GM18858 (cell line): ENCODE measurements around the gene RTN4RL1.

ENCODE experiments used
- ATAC-seq: cut with Tn5 transposase; IDR thresholded peaks from one replicate; pipeline ENCODE4 v1.9.1; 2021; ENCODE audit not compliant: unreplicated experiment

RTN4RL1 gene

GRCh38 chr17:1978396-1978949 lies 46.7 kb downstream of the RTN4RL1 start:
- ATAC-seq, result no peak

GRCh38 chr17:1977583-1978395 lies 47.3 kb downstream of the RTN4RL1 start:
- no peak for ATAC-seq

DNA sequence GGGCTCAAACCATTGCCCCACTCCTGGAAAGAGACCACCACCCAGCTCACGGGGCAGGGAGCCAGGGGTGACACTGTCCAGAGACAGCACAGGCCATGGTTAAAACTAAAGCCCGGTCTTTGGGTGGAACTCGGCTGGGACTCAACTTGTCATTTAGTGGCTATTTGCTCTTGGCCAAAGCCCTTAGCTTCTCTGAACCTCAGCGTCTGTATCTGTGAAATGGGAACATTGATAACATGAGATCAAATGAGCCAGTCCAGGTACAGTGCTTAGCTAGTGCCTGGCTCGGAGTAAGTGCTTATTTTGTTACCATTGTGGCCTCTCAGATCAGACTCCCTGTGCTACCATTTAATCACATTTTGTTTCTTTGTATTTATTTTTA lies 48.5 kb downstream of the RTN4RL1 start:
- no peak for ATAC-seq

GRCh38 chr17:1976000-1976682 lies 49.0 kb downstream of the RTN4RL1 start:
- no peak for ATAC-seq

- ATAC-seq, result no peak
Measured at GRCh38 chr17:1975573-1975972, 49.6 kb downstream of the RTN4RL1 start.

DNA sequence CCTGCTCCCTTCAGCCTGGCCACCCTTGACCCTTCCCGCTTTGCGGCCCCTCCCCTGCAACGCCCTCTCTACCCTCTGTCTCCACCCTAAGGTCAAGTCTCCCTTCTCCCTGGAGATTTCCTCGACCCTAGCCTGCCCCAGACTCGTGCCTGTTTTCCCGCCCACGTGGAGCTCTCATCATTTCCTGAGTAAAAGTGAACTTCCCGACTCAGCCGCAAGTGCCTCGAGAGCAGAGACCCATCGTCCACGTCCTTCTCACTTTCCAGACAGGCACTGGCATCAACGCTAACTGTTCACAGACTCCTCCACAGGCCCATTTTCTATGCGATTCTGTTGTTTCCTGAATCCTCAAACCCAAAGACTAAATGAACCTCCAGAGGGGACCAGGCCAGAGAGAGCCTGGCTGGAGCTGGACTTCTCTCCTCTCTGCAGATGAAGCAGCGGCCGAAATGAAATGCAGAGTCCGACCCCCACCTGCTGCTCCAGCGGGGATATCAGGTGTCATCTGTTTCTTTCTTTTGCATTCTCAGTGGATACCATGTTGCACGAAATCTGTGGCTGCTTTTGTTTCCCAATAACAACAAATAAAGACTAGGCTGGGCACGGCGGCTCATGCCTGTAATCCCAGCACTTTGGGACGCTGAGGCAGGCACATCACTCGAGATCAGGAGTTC lies 52.5 kb downstream of the RTN4RL1 start:
- no peak for ATAC-seq

DNA sequence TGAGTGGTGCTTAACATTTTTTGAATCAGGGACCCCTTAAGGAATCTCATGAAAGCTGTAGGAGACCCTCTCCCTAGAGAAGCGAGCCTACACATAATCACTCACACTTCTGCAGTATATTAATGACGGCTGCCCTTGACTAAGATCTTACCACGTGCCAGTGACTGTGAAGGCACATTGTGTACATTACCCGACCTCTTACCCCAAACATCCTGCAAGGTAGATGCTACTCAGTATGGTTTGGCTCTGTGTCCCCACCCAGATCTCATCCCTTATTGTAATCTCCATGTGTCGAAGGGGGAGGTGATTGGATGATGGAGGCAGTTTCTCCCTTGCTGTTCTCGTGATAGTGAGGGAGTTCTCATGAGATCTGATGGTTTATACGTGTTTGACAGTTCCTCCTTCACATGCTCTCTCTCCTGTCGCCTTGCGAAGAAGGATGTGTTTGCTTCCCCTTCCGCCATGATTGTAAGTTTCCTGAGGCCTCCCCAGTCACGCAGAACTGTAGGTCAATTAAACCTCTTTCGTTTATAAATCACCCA lies 54.2 kb downstream of the RTN4RL1 start:
- no peak for ATAC-seq

DNA sequence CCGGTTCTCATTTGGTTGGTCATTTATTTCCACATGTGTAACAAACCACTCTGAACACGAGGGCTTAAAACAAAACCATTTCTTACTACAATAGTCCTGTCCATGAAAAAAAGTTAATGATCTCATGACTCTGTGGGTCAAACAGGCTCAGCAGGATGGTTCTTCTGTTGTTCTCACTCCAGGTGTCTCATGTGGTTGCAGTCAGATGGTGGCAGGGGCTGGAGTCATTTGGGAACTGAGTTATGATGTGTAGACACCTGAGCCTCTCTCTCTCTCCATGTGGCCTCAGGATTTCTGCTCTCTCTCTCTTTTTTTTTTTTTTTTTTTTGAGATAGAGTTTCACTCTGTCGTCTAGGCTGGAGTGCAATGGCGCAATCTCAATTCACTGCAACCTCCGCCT lies 55.4 kb downstream of the RTN4RL1 start:
- ATAC-seq, result no peak

DNA sequence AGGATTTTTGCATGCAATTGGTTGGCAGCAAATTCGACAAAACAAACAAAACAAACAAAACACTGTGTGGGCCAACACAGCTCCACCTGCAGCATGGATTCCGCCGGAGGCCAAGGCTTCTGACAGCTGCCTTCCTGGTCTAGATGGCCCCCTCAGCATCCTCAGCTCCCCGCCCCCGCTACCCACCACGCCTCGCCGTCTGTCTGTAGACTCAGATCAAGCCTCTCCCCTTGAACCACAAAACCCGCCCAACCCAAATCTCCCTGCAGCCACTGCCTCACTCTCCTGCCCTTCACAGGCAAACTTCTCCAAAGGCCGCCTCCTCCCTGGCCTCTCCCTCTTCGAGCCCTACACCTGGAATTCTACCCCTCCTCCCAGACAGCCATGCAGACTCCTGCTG lies 57.9 kb downstream of the RTN4RL1 start:
- ATAC-seq, result no peak

DNA sequence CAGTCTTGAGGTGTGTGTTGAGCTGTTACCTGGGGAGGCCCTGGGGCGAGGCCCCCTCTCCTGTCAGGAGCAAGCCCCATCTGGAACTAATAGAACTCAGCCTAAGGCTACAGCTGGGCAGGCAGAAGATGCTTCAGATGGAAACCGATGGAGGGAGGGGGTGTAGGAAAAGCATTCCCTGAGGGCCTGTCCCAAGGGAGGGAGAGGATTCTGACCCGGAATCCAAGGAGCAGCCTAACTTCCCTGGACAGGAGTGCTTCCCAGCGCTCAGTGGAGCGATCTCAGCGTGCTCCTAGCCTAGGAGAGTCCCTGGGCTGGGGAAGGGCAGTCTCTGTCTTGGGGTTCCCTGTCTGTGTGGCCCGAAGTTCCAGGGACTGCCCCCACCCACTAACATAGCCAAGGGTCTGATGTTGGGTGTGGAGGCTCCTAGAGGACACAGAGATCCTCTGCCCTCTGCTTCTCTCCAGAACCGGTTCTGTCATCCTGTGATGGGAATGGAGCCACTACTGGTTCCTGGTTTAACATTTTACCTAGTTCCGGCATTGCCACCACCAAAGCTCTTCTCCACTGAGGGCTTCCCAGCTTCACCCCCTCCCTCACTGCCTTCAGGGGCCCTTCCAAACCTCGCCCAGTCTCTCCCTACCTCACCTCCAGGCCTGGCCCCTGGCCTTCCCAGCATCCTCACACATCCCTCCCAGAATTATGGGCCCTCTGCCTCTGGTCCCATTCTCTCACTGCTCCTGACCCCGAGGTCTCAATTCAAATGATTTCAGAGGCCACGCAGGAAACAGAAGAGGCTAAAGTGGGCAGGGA lies 58.7 kb downstream of the RTN4RL1 start:
- no peak for ATAC-seq

DNA sequence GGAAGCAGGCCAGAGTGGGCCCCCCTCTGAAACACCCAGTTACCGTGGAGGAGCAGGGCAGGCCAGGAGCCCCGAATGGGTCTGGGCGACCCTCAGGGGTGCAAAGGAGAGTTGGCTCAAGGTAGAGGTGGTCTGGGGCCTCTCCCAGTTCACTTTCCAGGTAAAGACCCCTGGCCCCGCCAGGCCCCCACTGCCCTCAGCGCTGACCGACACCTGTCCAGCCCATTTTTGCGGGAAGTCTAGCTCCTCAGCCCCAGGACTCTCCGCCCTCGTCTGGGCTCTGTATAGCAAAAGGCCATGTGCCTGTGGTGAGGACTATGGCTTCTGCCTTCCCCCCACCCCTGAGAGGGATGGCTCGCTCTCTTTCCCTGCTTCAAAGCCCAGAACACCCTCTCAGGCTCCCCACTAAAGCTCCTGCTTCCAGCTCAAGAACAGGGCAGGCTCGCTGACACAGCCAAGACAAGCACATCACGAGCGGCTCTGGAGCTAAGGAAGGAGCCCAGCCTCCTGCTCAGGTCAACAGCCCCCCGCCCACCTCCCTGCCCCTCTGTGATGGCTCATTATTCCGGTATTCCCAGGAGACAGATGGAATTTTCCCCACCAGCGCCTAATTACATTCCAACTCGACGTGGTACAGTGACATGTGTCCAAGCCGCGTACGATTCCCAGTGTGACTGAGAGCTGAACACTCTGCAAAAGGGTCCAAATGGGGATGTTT lies 59.4 kb downstream of the RTN4RL1 start:
- no peak for ATAC-seq

- no peak for ATAC-seq
Measured at GRCh38 chr17:1963250-1963649, 61.9 kb downstream of the RTN4RL1 start.

DNA sequence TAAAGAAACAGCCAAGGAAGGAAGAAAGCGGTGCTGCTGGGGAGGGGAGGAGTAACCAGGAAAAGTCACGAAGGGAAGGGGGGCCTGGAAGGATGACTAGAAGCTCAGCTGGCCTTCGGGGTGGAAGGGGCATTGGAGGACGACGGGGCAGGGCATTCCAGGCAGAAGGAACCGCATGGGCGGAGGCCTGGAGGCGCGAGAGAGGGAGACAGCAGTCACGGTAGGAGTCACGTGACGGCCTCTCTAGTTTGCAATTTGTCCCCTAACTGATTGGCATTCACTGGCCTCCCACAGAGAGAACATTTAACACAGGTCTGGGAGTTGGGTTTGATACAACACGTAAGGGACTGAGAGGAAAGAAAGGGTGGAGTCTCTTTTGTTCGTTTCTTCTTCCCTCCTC lies 63.9 kb downstream of the RTN4RL1 start:
- ATAC-seq, result no peak

DNA sequence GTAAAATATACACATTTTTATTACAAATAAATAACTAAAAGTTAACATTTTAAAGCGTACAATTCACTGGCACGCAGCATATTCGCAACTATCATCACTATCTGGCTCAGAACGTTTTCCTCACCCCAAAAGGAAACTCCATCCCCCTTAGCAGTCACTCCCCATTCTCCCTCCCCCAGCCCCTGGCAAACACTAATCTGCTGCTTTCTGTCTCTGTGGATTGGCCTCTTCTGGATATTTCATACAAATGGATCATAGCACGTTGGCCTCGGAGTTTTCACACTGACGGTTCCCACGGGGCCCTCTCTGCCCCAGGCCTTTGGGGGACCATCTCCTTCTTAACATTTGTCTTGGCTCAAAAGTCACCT lies 64.6 kb downstream of the RTN4RL1 start:
- no peak for ATAC-seq

DNA sequence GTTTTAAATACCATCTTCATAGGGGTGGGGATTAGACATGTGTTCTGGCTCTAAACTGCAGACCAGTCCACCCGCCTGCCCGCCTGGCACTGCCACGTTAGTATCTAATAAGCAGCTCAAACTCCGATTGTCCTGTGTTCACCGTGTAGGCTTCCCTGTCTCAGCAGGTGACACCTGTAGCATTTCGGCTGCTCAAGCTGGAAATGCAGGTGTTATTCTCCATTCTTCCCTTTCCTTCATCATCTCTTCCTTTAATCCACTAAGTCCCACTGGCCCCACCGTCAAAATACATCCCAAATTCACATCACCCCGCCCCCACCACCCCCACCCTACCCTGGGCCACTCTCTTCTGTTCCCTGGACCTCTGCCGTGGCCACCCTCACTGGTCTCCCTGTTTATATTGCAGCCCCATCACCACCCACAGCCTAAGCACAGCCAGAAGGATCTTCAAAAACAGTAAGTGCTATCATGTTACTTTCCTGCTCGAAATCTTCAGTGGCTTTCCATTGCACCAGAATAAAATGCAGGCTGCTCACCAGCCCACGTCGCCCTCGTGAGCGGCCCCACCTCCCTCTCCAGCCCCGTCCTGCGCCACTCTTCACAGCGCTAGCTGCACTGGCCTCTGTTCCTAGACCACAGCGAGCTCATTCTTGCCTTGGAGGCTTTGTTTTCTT lies 65.1 kb downstream of the RTN4RL1 start:
- ATAC-seq, result no peak

GRCh38 chr17:1958134-1958881 lies 66.8 kb downstream of the RTN4RL1 start:
- ATAC-seq, result no peak

DNA sequence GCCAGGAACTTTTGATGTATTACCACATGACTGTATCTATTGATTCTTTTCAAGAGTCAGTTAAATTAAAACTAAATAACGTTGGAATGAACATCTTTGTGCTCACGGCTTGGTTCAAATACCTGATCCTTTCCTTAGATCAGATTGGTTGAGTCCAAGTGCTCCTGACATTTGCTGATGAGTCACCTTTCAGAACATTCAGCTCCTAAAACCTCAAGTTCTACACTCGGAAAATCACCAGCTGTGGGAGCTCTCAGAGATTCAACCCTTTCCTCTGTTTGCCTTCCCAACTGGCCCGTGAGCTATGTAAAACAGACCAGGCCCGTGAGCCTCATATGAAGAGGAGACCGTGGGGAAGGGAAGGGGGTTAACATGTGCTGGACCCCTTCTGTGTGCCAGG lies 68.1 kb downstream of the RTN4RL1 start:
- ATAC-seq, result no peak

- no peak for ATAC-seq
Measured at GRCh38 chr17:1956134-1956533, 69.0 kb downstream of the RTN4RL1 start.

GRCh38 chr17:1953831-1954230 lies 71.3 kb downstream of the RTN4RL1 start:
- no peak for ATAC-seq
